K562 (cell line): ENCODE data around the gene PTPN11. TPM values are rescaled to one million over a fixed set of nuclear protein-coding genes. Genes with fewer than 3 reads are reported as not detected.

Experiments
- CBX1 ChIP-seq: sonication (generic); IDR thresholded peaks from 2 replicates; pipeline ENCODE4 v1.6.1; 2016; ENCODE audit warnings: antibody characterized with exemption, low read depth, mild to moderate bottlenecking
- CCNT2 ChIP-seq: IDR thresholded peaks from 2 replicates; pipeline ENCODE4 v1.6.1; 2011; ENCODE audit warnings: borderline replicate concordance, low read depth, mild to moderate bottlenecking, moderate library complexity, mixed read lengths, low read length; ENCODE audit not compliant: insufficient read length; ENCODE audit errors: extremely low read depth
- HDAC1 ChIP-seq, 2 experiments: fragments of 450-650 bp; IDR thresholded peaks; 2 replicates each; pipeline ENCODE4 v1.6.1; 2016 to 2017; ENCODE audit warnings: inconsistent platforms in 1 of 2, mild to moderate bottlenecking in 1 of 2, moderate library complexity in 1 of 2
- HMBOX1 ChIP-seq: sonication (generic); IDR thresholded peaks from 2 replicates; pipeline ENCODE4 v1.6.1; 2016
- HMG20A ChIP-seq: fragments of 450-650 bp; formaldehyde crosslinking; conservative IDR thresholded peaks from 2 replicates; pipeline ENCODE4 v1.4.0; 2020; ENCODE audit warnings: mild to moderate bottlenecking, mixed read lengths
- HNRNPUL1 ChIP-seq: fragments of 200-400 bp; formaldehyde crosslinking; IDR thresholded peaks from 2 replicates; pipeline ENCODE4 v1.6.1; 2017; ENCODE audit warnings: low read length
- NCOA6 ChIP-seq: fragments of 450-650 bp; IDR thresholded peaks from 2 replicates; pipeline ENCODE4 v1.6.1; 2017; ENCODE audit warnings: mild to moderate bottlenecking
- PPARD ChIP-seq: fragments of 250-450 bp; sonication (Bioruptor Pico); IDR thresholded peaks from 2 replicates; pipeline ENCODE4 v1.8.0; 2022; ENCODE audit warnings: inconsistent platforms, mild to moderate bottlenecking, moderate library complexity
- RBBP5 ChIP-seq: fragments of 200-600 bp; sonication (generic); IDR thresholded peaks from 2 replicates; pipeline ENCODE4 v1.6.1; 2012; ENCODE audit warnings: borderline replicate concordance, mild to moderate bottlenecking, low read length, control low read depth, inconsistent platforms; ENCODE audit not compliant: insufficient read depth, poor library complexity, severe bottlenecking
- RBM15 ChIP-seq: fragments of 200-400 bp; formaldehyde crosslinking; IDR thresholded peaks from 2 replicates; pipeline ENCODE4 v1.6.1; 2018; ENCODE audit warnings: mild to moderate bottlenecking, low read length, moderate library complexity; ENCODE audit not compliant: insufficient read depth
- SMC3 ChIP-seq: conservative IDR thresholded peaks from 2 replicates; pipeline ENCODE4 v1.6.1; 2011; ENCODE audit warnings: low read depth, low read length, improper control_type of control experiment; ENCODE audit not compliant: insufficient read depth
- TAF15 ChIP-seq: fragments of 200-400 bp; formaldehyde crosslinking; IDR thresholded peaks from 2 replicates; pipeline ENCODE4 v1.6.1; 2017; ENCODE audit warnings: mild to moderate bottlenecking, low read depth, low read length, moderate library complexity
- ZNF175 ChIP-seq: fragments of 200-800 bp; sonication (Bioruptor generic); IDR thresholded peaks from 2 replicates; pipeline ENCODE4 v1.6.1; 2016; ENCODE audit warnings: low read depth, mild to moderate bottlenecking, missing genetic modification characterization, missing compliant biosample characterization
- ZNF3 ChIP-seq: fragments of 250-450 bp; sonication (Bioruptor Pico); IDR thresholded peaks from 2 replicates; pipeline ENCODE4 v1.5.0; 2021; ENCODE audit warnings: mild to moderate bottlenecking, moderate library complexity
- ZNF354B ChIP-seq: fragments of 250-450 bp; sonication (Bioruptor Pico); IDR thresholded peaks from 2 replicates; pipeline ENCODE4 v1.4.0; 2020
- ZNF436 ChIP-seq: fragments of 250-450, 450-650 bp; sonication (Bioruptor Pico); formaldehyde crosslinking; IDR thresholded peaks from 2 replicates; pipeline ENCODE4 v1.7.0; 2020; ENCODE audit warnings: mild to moderate bottlenecking
- ZNF592 ChIP-seq: fragments of 450-650 bp; IDR thresholded peaks from 2 replicates; pipeline ENCODE4 v1.6.1; 2017; ENCODE audit warnings: antibody characterized with exemption, mild to moderate bottlenecking
- polyA plus RNA-seq, 8 experiments: library from polyadenylated mRNA; depleted of rRNA in 4 of 8; stranded (reverse) in 5 of 8; unstranded in 3 of 8; fragments of >200 nt; fragmentation: Nextera tagmentation in 2 of 8; fragmentation: Illumina TruSeq in 1 of 8; extraction: Ambion mirVana in 2 of 8; extraction: Trizol in 1 of 8; gene quantifications; 2 replicates each; pipeline versions ENCODE4 v1.2.1 to v1.2.3, GENCODE V29; 2011 to 2014; ENCODE audit warnings: inconsistent platforms in 1 of 8, missing spikeins in 1 of 8
- total RNA-seq, 7 experiments: library from RNA; depleted of rRNA in 6 of 7; stranded (reverse); fragments of >200 nt in 6 of 7; fragmentation: Illumina TruSeq in 2 of 7; extraction: Trizol in 2 of 7; gene quantifications; 2 replicates each; pipeline versions ENCODE4 v1.2.1 to v1.2.3, GENCODE V29; 2011 to 2021; ENCODE audit warnings: low replicate concordance in 1 of 7
- TF ChIP-seq, protein P1 (sequence below), 2 experiments: fragments of 450-650 bp in 1 of 2; sonication (generic) in 1 of 2; formaldehyde crosslinking in 1 of 2; IDR thresholded peaks in 1 of 2; conservative IDR thresholded peaks in 1 of 2; 2 replicates each; pipeline versions ENCODE4 v1.6.1 to v1.8.1; 2016 to 2023; ENCODE audit warnings: mild to moderate bottlenecking in 2 of 2, moderate library complexity in 2 of 2, inconsistent platforms in 1 of 2, missing genetic modification reagents in 1 of 2
- TF ChIP-seq, protein P2 (sequence below): fragments of 250-450 bp; sonication (Bioruptor Pico); IDR thresholded peaks from 2 replicates; pipeline ENCODE4 v1.8.0; 2022; ENCODE audit warnings: moderate library complexity, mild to moderate bottlenecking, inconsistent platforms

PTPN11 gene
- total and polyA plus RNA-seq, 9 of the 15 experiments (the other 6 are each of a cell fraction or from before 2014, with no cell fraction given) = 22.5 to 126 (median 79.7) TPM

DNA sequence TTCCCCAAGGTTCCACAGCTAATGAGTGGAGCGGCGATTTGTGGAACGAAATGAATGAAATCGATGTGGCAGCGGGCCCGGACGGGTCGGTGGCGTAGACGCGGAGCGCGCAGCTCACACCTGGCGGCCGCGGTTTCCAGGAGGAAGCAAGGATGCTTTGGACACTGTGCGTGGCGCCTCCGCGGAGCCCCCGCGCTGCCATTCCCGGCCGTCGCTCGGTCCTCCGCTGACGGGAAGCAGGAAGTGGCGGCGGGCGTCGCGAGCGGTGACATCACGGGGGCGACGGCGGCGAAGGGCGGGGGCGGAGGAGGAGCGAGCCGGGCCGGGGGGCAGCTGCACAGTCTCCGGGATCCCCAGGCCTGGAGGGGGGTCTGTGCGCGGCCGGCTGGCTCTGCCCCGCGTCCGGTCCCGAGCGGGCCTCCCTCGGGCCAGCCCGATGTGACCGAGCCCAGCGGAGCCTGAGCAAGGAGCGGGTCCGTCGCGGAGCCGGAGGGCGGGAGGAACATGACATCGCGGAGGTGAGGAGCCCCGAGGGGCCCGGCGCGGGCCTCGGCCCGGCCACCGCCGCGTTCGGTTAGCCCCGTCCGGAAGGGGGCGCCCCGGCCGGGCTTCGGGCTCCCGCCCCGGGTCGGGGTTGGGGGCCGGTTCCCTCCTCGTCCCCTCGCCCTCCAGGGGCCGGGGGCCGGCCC, at the start of gene PTPN11 (continued):
- no peak; the same call in 1 of the 2 replicates for TF ChIP-seq ZNF592
- peak; percentile 31; the same call in 1 of the 2 replicates for TF ChIP-seq CBX1
- TF ChIP-seq PPARD (CRISPR knock-in tag) = no peak
- TF ChIP-seq HMG20A (CRISPR knock-in tag) = no peak
- no peak for TF ChIP-seq HMBOX1
- TF ChIP-seq ZNF436 (CRISPR knock-in tag) = no peak
- TF ChIP-seq ZNF175 (CRISPR knock-in tag) = no peak
- TF ChIP-seq CCNT2 = peak; percentile 79
- peak; percentile 92 for TF ChIP-seq RBBP5
- TF ChIP-seq SMC3 = 0 out of 2 replicates have a peak, but pooled peaks have one; percentile 1
- no peak for TF ChIP-seq ZNF3 (CRISPR knock-in tag)
- TF ChIP-seq NCOA6 = no peak
- TF ChIP-seq TAF15 = no peak
- TF ChIP-seq, protein P1, sequence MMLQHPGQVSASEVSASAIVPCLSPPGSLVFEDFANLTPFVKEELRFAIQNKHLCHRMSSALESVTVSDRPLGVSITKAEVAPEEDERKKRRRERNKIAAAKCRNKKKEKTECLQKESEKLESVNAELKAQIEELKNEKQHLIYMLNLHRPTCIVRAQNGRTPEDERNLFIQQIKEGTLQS (IDR thresholded peaks at IDR 0.05) = no peak
- TF ChIP-seq, protein P1 (CRISPR knock-in tag; conservative IDR thresholded peaks at IDR 0.05) = 0 out of 2 replicates have a peak, but pooled peaks have one; percentile 18
- TF ChIP-seq, protein P2, sequence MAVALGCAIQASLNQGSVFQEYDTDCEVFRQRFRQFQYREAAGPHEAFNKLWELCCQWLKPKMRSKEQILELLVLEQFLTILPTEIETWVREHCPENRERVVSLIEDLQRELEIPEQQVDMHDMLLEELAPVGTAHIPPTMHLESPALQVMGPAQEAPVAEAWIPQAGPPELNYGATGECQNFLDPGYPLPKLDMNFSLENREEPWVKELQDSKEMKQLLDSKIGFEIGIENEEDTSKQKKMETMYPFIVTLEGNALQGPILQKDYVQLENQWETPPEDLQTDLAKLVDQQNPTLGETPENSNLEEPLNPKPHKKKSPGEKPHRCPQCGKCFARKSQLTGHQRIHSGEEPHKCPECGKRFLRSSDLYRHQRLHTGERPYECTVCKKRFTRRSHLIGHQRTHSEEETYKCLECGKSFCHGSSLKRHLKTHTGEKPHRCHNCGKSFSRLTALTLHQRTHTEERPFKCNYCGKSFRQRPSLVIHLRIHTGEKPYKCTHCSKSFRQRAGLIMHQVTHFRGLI (CRISPR knock-in tag) = no peak
- TF ChIP-seq HNRNPUL1 = no peak
- TF ChIP-seq RBM15 = no peak
- TF ChIP-seq ZNF354B = no peak
- peak in 1 of 2 experiments; percentile 96; a peak in 2 of 4 replicates for TF ChIP-seq HDAC1 (IDR thresholded peaks at IDR 0.05)
